ENCODE data around the gene CRY2. TPM values are rescaled to one million over a fixed set of nuclear protein-coding genes. Genes with fewer than 3 reads are reported as not detected.

CRY2 gene
- total RNA-seq, 2 experiments from 2014 or later: 248 TPM

- Mint-ChIP-seq H3K27me3 (no peaks in the 10 kb centered on the region), H3K4me1 (ENCODE audit: low read depth) (no peaks in the 10 kb centered on the region), H3K4me3 (no peak overlapping the region), H3K36me3 (ENCODE audit: low read depth) (peaks cover 97% of the 10 kb centered on the region), H3K27ac (no peak overlapping the region), H3K9me3 (no peaks in the 10 kb centered on the region)
- peak; percentile 25 for TF ChIP-seq CTCF (IDR thresholded peaks at IDR 0.05)
- ATAC-seq (ENCODE audit: poor library complexity) (peak; percentile 72), DNase-seq (peak in 7 of 14 experiments; percentile 6 to 63 (median 19))
- H3K4me3 ChIP-seq (ENCODE audit: low read length): no peak overlapping the region
- CTCF ChIA-PET: no interaction called here
- intact Hi-C loops (cut with DNase I, micrococcal nuclease): loop anchor here (10.0 kb wide), 1 partner anchor 132 kb away; no protein-coding TSS in a partner anchor
- H3K27me3 ChIP-seq (ENCODE audit: control insufficient read depth in 1 of 2, insufficient read depth in 2 of 2, low read length in 2 of 2): no peaks in the 10 kb centered on the region
- POLR2A ChIA-PET: interaction anchor here (0.8 to 1.5 kb wide), 2 partner anchors 26 to 134 kb away, joined by 3 to 4 read pairs; no protein-coding TSS in a partner anchor
- no peaks in the 10 kb centered on the region for H3K9me3 ChIP-seq (ENCODE audit: control insufficient read depth in 1 of 2, insufficient read depth in 1 of 2, low read length in 2 of 2)
- H3K4me1 ChIP-seq (ENCODE audit: insufficient read depth, low read length): no peaks in the 10 kb centered on the region
- H3K36me3 ChIP-seq (ENCODE audit: insufficient read depth, low read length): peaks cover 90% of the 10 kb centered on the region
- H3K27ac ChIP-seq (ENCODE audit: low read depth in 1 of 2, low read length in 2 of 2): no peak overlapping the region
Observed at GRCh38 chr11:45872651-45873356, 25.5 kb downstream of the CRY2 start.

DNA sequence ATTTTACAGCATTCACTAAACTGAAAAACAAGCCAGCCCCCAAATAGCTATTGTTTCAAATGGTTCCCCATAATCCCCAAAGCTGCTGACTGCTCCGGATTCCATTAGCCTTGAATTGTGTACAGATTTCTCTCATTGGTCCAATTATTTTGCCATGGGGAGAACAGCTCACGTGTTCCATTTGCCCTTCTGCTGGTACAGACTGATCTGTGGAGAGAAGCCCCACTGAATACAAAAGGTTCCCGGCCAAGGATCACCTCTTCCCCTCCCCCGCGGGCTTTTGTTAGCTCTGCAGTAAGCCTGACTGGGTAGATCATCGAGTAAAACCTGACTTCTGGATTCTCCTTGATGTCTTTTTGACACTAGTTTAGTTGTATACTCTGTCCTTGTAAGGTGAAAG, 29.1 kb downstream of the CRY2 start:
- Histone ChIP-seq H3K27ac (ENCODE audit: low read depth in 1 of 2, low read length in 2 of 2) (no peak overlapping the region), H3K4me3 (ENCODE audit: low read length) (no peak overlapping the region), H3K9me3 (ENCODE audit: control insufficient read depth in 1 of 2, insufficient read depth in 1 of 2, low read length in 2 of 2) (no peaks in the 10 kb centered on the region), H3K27me3 (ENCODE audit: control insufficient read depth in 1 of 2, insufficient read depth in 2 of 2, low read length in 2 of 2) (no peaks in the 10 kb centered on the region), H3K36me3 (ENCODE audit: insufficient read depth, low read length) (peaks cover 82% of the 10 kb centered on the region), H3K4me1 (ENCODE audit: insufficient read depth, low read length) (no peaks in the 10 kb centered on the region)
- DNase-seq (no peak), ATAC-seq (ENCODE audit: poor library complexity) (no peak)
- no peak overlapping the region for H3K4me3 Mint-ChIP-seq
- ChIA-PET POLR2A (no interaction called here), CTCF (no interaction called here)
- H3K27me3 Mint-ChIP-seq: no peaks in the 10 kb centered on the region
- H3K4me1 Mint-ChIP-seq (ENCODE audit: low read depth): no peaks in the 10 kb centered on the region
- H3K27ac Mint-ChIP-seq: no peak overlapping the region
- peaks cover 93% of the 10 kb centered on the region for H3K36me3 Mint-ChIP-seq (ENCODE audit: low read depth)
- H3K9me3 Mint-ChIP-seq: no peaks in the 10 kb centered on the region
- no peak for TF ChIP-seq CTCF (IDR thresholded peaks at IDR 0.05)
- intact Hi-C loops (cut with DNase I, micrococcal nuclease): loop anchor here (10.0 kb wide), 1 partner anchor 128 kb away; no protein-coding TSS in a partner anchor

- no peak for TF ChIP-seq CTCF (IDR thresholded peaks at IDR 0.05)
Observed at GRCh38 chr11:45877221-45877620, 29.9 kb downstream of the CRY2 start.

More at GRCh38 chr11:45877221-45877620, 29.9 kb downstream of the CRY2 start:
- DNase-seq (no peak), ATAC-seq (ENCODE audit: poor library complexity) (no peak)
- POLR2A ChIA-PET: no interaction called here
- Histone ChIP-seq H3K4me1 (ENCODE audit: insufficient read depth, low read length) (no peaks in the 10 kb centered on the region), H3K9me3 (ENCODE audit: control insufficient read depth in 1 of 2, insufficient read depth in 1 of 2, low read length in 2 of 2) (no peaks in the 10 kb centered on the region), H3K36me3 (ENCODE audit: insufficient read depth, low read length) (peaks cover 79% of the 10 kb centered on the region), H3K27me3 (ENCODE audit: control insufficient read depth in 1 of 2, insufficient read depth in 2 of 2, low read length in 2 of 2) (no peaks in the 10 kb centered on the region), H3K4me3 (ENCODE audit: low read length) (no peak overlapping the region), H3K27ac (ENCODE audit: low read depth in 1 of 2, low read length in 2 of 2) (no peak overlapping the region)
- no peak overlapping the region for H3K4me3 Mint-ChIP-seq
- CTCF ChIA-PET: no interaction called here
- no peak overlapping the region for H3K27ac Mint-ChIP-seq
- no peaks in the 10 kb centered on the region for H3K9me3 Mint-ChIP-seq
- intact Hi-C loops (cut with DNase I, micrococcal nuclease): loop anchor here (10.0 kb wide), 1 partner anchor 128 kb away; no protein-coding TSS in a partner anchor
- H3K4me1 Mint-ChIP-seq (ENCODE audit: low read depth): no peaks in the 10 kb centered on the region
- H3K27me3 Mint-ChIP-seq: no peaks in the 10 kb centered on the region
- H3K36me3 Mint-ChIP-seq (ENCODE audit: low read depth): peaks cover 93% of the 10 kb centered on the region

Measured in CD4-positive, alpha-beta T cell (primary cell).